PC-9 (cell line): ENCODE results near the gene BFAR. TPM values are rescaled to one million over a fixed set of nuclear protein-coding genes. Genes with fewer than 3 reads are reported as not detected.
"Not testable (repeated sequence)": the region's sequence is repeated elsewhere in the genome, so short reads cannot be mapped to it uniquely, and the experiment has no call there.

Experiments used
- BruUV-seq: library from RNA; stranded (reverse); fragments of 400-500 nt; replicated peaks from 2 replicates; lab custom pipeline; 2021; lab: Mats Ljungman, UMichigan
- CTCF ChIA-PET: fragments of 300-600 bp; sonication (Branson Sonifier 250); formaldehyde crosslinking; loops from one replicate; lab custom pipeline; 2022; ENCODE audit warnings: antibody characterized with exemption; lab: Charles Lee
- POLR2A ChIA-PET: fragments of 300-600 bp; sonication (Branson Sonifier 250); formaldehyde crosslinking; loops from one replicate; lab custom pipeline; 2022; ENCODE audit warnings: antibody characterized with exemption; ENCODE audit not compliant: unreplicated experiment; lab: Charles Lee
- DNase-seq, 2 experiments: peaks; one replicate each; pipeline versions ENCODE4 v3.0.0 to v3.0.0-alpha.2; 2015 to 2022; ENCODE audit warnings: mixed read lengths in 1 of 2
- H2AFZ ChIP-seq: fragments of 200-600 bp; sonication (generic); 2 replicates; pipeline ENCODE4 v1.8.1; 2017; ENCODE audit warnings: antibody characterized with exemption
- H3F3A ChIP-seq: fragments of 200-600 bp; sonication (generic); 2 replicates; pipeline ENCODE4 v1.8.1; 2017; ENCODE audit warnings: antibody characterized with exemption, mild to moderate bottlenecking, low read depth; ENCODE audit not compliant: insufficient read depth
- H3K27ac ChIP-seq: fragments of 200-600 bp; sonication (generic); 2 replicates; pipeline ENCODE4 v1.6.1; 2016; ENCODE audit warnings: mixed run types
- H3K27me3 ChIP-seq: fragments of 200-600 bp; sonication (generic); 2 replicates; pipeline ENCODE4 v1.6.1; 2016; ENCODE audit warnings: low read depth, mixed run types; ENCODE audit not compliant: insufficient read depth
- H3K36me3 ChIP-seq: fragments of 200-600 bp; sonication (generic); 2 replicates; pipeline ENCODE4 v1.6.1; 2016; ENCODE audit warnings: low read depth, mixed run types
- H3K4me1 ChIP-seq: fragments of 200-600 bp; sonication (generic); replicated peaks from 2 replicates; pipeline ENCODE4 v1.6.1; 2016; ENCODE audit warnings: mixed run types; ENCODE audit not compliant: insufficient read depth
- H3K4me2 ChIP-seq: fragments of 200-600 bp; sonication (generic); 2 replicates; pipeline ENCODE4 v1.6.1; 2017; ENCODE audit warnings: mixed run types
- H3K4me3 ChIP-seq: fragments of 200-600 bp; sonication (generic); 2 replicates; pipeline ENCODE4 v1.6.1; 2016; ENCODE audit warnings: mixed run types
- H3K79me2 ChIP-seq: fragments of 200-600 bp; sonication (generic); 2 replicates; pipeline ENCODE4 v1.6.1; 2017; ENCODE audit warnings: low read depth, mixed run types
- H3K9me2 ChIP-seq: fragments of 200-600 bp; sonication (generic); 2 replicates; pipeline ENCODE4 v1.8.1; 2017; ENCODE audit warnings: mild to moderate bottlenecking; ENCODE audit not compliant: insufficient read depth
- H3K9me3 ChIP-seq: fragments of 200-600 bp; sonication (generic); 2 replicates; pipeline ENCODE4 v1.8.1; 2016; ENCODE audit warnings: low read depth; ENCODE audit not compliant: insufficient read depth
- H4K20me1 ChIP-seq: fragments of 200-600 bp; sonication (generic); 2 replicates; pipeline ENCODE4 v1.8.1; 2017; ENCODE audit not compliant: insufficient read depth
- EZH2 ChIP-seq: fragments of 200-600 bp; sonication (generic); IDR thresholded peaks from 2 replicates; pipeline ENCODE4 v1.8.0; 2017; ENCODE audit warnings: antibody characterized with exemption, low read depth
- intact Hi-C: fragments of 100-400 bp; cut with micrococcal nuclease; formaldehyde crosslinking; loops from one replicate; pipeline ENCODE4 v1.10.0; 2022; ENCODE audit not compliant: unreplicated experiment
- total RNA-seq: library from RNA; stranded (reverse); gene quantifications from 2 replicates; pipeline ENCODE4 v1.2.3, GENCODE V29; 2021
- TF ChIP-seq, protein P1 (sequence below): fragments of 200-600 bp; sonication (generic); conservative IDR thresholded peaks from 2 replicates; pipeline ENCODE4 v1.6.1; 2017; ENCODE audit warnings: mixed run types, antibody characterized with exemption, mild to moderate bottlenecking, moderate library complexity

Gene BFAR
- total RNA-seq, 1 experiment from 2014 or later, result 97.9 TPM

DNA sequence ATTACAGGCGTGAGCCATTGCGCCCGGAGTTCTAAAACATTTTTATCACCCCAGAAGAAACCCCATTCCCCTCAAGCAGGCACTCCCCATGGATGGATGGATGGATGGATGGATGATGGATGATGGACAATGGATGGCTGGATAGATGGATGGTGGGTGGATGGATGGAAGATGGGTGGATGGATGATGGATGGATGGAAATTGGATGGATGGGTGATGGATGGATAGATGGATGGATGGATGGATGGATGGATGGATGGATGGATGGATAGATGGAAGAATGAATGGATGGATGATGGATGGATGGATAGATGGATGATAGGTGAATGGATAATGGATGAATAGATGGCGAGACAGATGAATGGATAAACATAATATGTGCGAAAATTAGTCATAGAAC, 44.9 kb downstream of the BFAR start:
- Histone ChIP-seq H3K27ac (no peak overlapping the region), H3K36me3 (no peaks in the 10 kb centered on the region), H3K4me3 (no peak overlapping the region), H3K79me2 (no peaks in the 10 kb centered on the region), H2AFZ (no peak overlapping the region), H3K27me3 (no peaks in the 10 kb centered on the region), H3K4me2 (no peak overlapping the region), H3K9me3 (no peaks in the 10 kb centered on the region), H3K4me1 (no peaks in the 10 kb centered on the region), H4K20me1 (no peaks in the 10 kb centered on the region), H3K9me2 (no peaks in the 10 kb centered on the region), H3F3A (no peaks in the 10 kb centered on the region)
- POLR2A ChIA-PET, result interaction anchor here (0.6 kb wide), 1 partner anchor 36 kb away, joined by 9 read pairs; no protein-coding TSS in a partner anchor
- BruUV-seq, result no TSS peak
- intact Hi-C loops, result no loop called here
- CTCF ChIA-PET, result interaction anchor here (0.6 kb wide), 1 partner anchor 416 kb away, joined by 4 read pairs; the partner anchor contains the start of gene RRN3
- TF ChIP-seq, protein P1, sequence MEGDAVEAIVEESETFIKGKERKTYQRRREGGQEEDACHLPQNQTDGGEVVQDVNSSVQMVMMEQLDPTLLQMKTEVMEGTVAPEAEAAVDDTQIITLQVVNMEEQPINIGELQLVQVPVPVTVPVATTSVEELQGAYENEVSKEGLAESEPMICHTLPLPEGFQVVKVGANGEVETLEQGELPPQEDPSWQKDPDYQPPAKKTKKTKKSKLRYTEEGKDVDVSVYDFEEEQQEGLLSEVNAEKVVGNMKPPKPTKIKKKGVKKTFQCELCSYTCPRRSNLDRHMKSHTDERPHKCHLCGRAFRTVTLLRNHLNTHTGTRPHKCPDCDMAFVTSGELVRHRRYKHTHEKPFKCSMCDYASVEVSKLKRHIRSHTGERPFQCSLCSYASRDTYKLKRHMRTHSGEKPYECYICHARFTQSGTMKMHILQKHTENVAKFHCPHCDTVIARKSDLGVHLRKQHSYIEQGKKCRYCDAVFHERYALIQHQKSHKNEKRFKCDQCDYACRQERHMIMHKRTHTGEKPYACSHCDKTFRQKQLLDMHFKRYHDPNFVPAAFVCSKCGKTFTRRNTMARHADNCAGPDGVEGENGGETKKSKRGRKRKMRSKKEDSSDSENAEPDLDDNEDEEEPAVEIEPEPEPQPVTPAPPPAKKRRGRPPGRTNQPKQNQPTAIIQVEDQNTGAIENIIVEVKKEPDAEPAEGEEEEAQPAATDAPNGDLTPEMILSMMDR, result no peak
- TF ChIP-seq EZH2, result no peak
- no peak for DNase-seq

DNA sequence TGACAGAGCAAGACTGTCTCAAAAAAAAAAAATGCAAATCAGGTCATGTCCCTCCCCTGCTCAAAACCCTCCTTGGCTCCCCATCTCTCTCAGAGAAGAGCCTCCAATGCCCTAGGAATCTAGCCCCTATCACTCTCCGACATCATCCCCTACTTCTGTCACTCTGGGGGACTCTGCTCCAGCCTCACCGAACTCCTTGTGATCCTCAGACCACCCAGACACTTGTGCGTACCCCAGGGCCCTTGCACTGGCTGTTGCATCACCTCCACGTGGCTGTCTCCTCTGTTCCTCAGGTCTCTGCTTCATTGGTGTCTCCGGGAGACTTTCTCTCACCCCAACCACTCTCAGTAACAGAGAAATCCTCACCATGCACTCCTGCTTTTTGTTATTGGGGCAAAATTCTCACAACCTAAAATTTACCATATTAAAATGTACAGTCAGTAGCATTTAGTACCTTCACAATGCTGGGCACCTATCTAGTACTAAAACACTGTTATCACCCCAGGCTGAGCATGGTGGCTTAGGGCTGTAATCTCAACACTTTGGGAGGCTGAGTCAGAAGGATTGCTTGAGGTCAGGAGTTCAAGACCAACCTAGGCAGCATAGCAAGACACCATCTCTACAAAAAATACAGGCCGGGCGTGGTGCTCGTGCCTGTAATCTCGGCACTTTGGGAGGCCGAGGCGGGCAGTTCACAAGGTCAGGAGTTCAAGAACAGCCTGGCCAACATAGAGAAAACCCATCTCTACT, 46.2 kb downstream of the BFAR start:
- Histone ChIP-seq H2AFZ (no peak overlapping the region), H3K27me3 (no peaks in the 10 kb centered on the region), H3K79me2 (no peaks in the 10 kb centered on the region), H3F3A (no peaks in the 10 kb centered on the region), H4K20me1 (no peaks in the 10 kb centered on the region), H3K4me3 (no peak overlapping the region), H3K36me3 (no peaks in the 10 kb centered on the region), H3K9me2 (no peaks in the 10 kb centered on the region), H3K4me1 (no peaks in the 10 kb centered on the region), H3K27ac (no peak overlapping the region), H3K9me3 (no peaks in the 10 kb centered on the region), H3K4me2 (no peak overlapping the region)
- intact Hi-C loops, result no loop called here
- no peak for DNase-seq
- no peak for TF ChIP-seq EZH2
- TF ChIP-seq, protein P1, result no peak
- BruUV-seq, result no TSS peak
- ChIA-PET POLR2A (no interaction called here), CTCF (no interaction called here)

DNA sequence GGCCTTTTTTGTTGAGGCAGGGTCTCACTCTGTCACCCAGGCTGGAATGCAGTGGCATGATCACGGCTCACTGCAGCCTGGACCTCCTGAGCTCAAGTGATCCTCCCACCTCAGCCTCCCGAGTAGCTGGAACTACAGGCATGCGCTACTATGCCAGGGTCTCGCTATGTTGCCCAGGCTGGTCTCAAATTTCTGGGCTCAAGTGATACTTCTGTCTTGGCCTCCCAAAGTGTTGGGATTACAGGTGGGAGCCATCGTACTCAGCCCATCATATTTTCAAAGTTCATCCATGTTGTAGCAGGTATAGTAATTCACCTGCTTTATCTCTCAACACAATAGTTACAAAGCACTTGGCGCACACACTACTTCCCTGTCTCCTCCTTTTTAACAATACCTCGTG, 47.6 kb downstream of the BFAR start:
- H3K36me3 ChIP-seq, H3K4me2 ChIP-seq, H3K9me2 ChIP-seq, H3F3A ChIP-seq, H3K79me2 ChIP-seq, H3K4me3 ChIP-seq, H3K9me3 ChIP-seq, H3K4me1 ChIP-seq, H3K27ac ChIP-seq, DNase-seq, POLR2A ChIA-PET, intact Hi-C loops, H3K27me3 ChIP-seq, CTCF ChIA-PET, BruUV-seq, H2AFZ ChIP-seq, H4K20me1 ChIP-seq: not testable (repeated sequence)

DNA sequence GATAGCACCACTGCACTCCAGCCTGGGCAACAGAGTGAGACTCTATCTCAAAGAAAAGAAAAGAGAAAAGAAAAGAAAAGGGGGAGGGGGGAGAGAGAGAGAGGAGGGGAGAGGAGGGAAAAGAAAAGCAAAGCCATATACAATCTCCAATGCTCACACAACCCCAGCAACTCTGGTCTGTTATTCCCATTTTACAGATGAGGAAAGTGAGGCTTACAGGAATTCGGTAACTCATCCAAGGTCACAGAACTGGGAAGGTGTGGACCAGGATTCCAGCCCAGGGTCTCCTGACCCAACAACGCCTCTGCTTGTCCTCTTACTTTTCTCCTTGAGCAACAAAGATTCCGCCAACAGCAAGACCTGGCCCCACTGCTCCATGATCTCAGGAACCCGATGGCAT, 48.4 kb downstream of the BFAR start:
- Histone ChIP-seq H3K4me1 (no peaks in the 10 kb centered on the region), H3F3A (no peaks in the 10 kb centered on the region), H3K4me3 (no peak overlapping the region), H3K4me2 (no peak overlapping the region), H3K27ac (no peak overlapping the region), H3K9me2 (no peaks in the 10 kb centered on the region), H4K20me1 (no peaks in the 10 kb centered on the region), H3K27me3 (no peaks in the 10 kb centered on the region), H3K79me2 (no peaks in the 10 kb centered on the region), H2AFZ (no peak overlapping the region), H3K36me3 (no peaks in the 10 kb centered on the region), H3K9me3 (no peaks in the 10 kb centered on the region)
- no TSS peak for BruUV-seq
- TF ChIP-seq EZH2, result no peak
- TF ChIP-seq, protein P1, result no peak
- ChIA-PET CTCF (no interaction called here), POLR2A (no interaction called here)
- intact Hi-C loops, result no loop called here
- DNase-seq, result no peak
